Measurements from ENCODE around the gene CAV1. TPM values are rescaled to one million over a fixed set of nuclear protein-coding genes. Genes with fewer than 3 reads are reported as not detected.

The CAV1 gene
- total RNA-seq, 8 experiments from 2014 or later = 1.9 to 113 (median 9.0) TPM

GRCh38 chr7:116557066-116557585 is 32.3 kb downstream of the CAV1 start:
- no peak for ATAC-seq (replicated peaks in 6 of 8)
- in situ Hi-C loops (cut with MboI; ENCODE audit: low pct_unique_long_range_greater_than_20kb in 2 of 9, low sequenced_read_pairs in 9 of 9, unreplicated experiment in 9 of 9) = no loop called here
- WGBS, 10 experiments = 17 to 100% (median 86%) methylated on average over 1 to 3 of the region's 3 CpGs; no CpG with 5 or more reads in 1 of the 10 experiments
- no peak overlapping the region for H3K27ac ChIP-seq
- H3K4me1 ChIP-seq (replicated peaks in 1 of 2) = peaks cover 20 to 30% of the 10 kb centered on the region in 2 donors
- H3K4me3 ChIP-seq = no peak overlapping the region

GRCh38 chr7:116557901-116558300 is 33.1 kb downstream of the CAV1 start:
- in situ Hi-C loops (cut with MboI; ENCODE audit: low pct_unique_long_range_greater_than_20kb in 2 of 9, low sequenced_read_pairs in 9 of 9, unreplicated experiment in 9 of 9) = no loop called here
- H3K4me3 ChIP-seq = no peak overlapping the region
- 60 to 100% (median 83%) methylated on average over 1 to 3 of the region's 4 CpGs; no CpG with 5 or more reads in 3 of the 10 experiments for WGBS, 10 experiments

GRCh38 chr7:116560021-116560970 is 35.5 kb downstream of the CAV1 start:
- in situ Hi-C loops (cut with MboI; ENCODE audit: low pct_unique_long_range_greater_than_20kb in 2 of 9, low sequenced_read_pairs in 9 of 9, unreplicated experiment in 9 of 9) = no loop called here
- ATAC-seq (replicated peaks in 6 of 8) = peak in 5 of 8 experiments; percentile 96 to 99 (median 97)
- Histone ChIP-seq H3K27ac (peak overlapping the region in 1 of 2 donors; percentile 65), H3K4me1 (replicated peaks in 1 of 2) (peaks cover 13 to 15% of the 10 kb centered on the region in 2 donors), H3K4me3 (no peak overlapping the region)
- 0 to 100% (median 46%) methylated on average over 1 to 6 of the region's 7 CpGs for WGBS, 10 experiments

More at GRCh38 chr7:116557901-116558300, 33.1 kb downstream of the CAV1 start:
- Histone ChIP-seq H3K27ac (no peak overlapping the region), H3K4me1 (replicated peaks in 1 of 2) (peaks cover 20 to 30% of the 10 kb centered on the region in 2 donors)
- ATAC-seq (replicated peaks in 6 of 8) = no peak

- H3K27ac ChIP-seq = no peak overlapping the region
- peaks cover 13 to 15% of the 10 kb centered on the region in 2 donors for H3K4me1 ChIP-seq (replicated peaks in 1 of 2)
- H3K4me3 ChIP-seq = no peak overlapping the region
- WGBS, 10 experiments = 0 to 94% (median 86%) methylated on average over 1 to 2 of the region's 2 CpGs; no CpG with 5 or more reads in 1 of the 10 experiments
- in situ Hi-C loops (cut with MboI; ENCODE audit: low pct_unique_long_range_greater_than_20kb in 2 of 9, low sequenced_read_pairs in 9 of 9, unreplicated experiment in 9 of 9) = no loop called here
- ATAC-seq (replicated peaks in 6 of 8) = no peak
These were observed 37.1 kb downstream of the CAV1 start for GRCh38 chr7:116561697-116562483.

- ATAC-seq (replicated peaks in 6 of 8) = no peak
- WGBS, 10 experiments = 92 to 100% (median 100%) methylated on average over 1 of the region's 1 CpG; no CpG with 5 or more reads in 1 of the 10 experiments
- in situ Hi-C loops (cut with MboI; ENCODE audit: low pct_unique_long_range_greater_than_20kb in 2 of 9, low sequenced_read_pairs in 9 of 9, unreplicated experiment in 9 of 9) = no loop called here
- Histone ChIP-seq H3K27ac (no peak overlapping the region), H3K4me3 (no peak overlapping the region), H3K4me1 (replicated peaks in 1 of 2) (peaks cover 13 to 15% of the 10 kb centered on the region in 2 donors)
These were observed 37.8 kb downstream of the CAV1 start for GRCh38 chr7:116562529-116563121.

GRCh38 chr7:116565981-116566380 is 41.1 kb downstream of the CAV1 start:
- no peak overlapping the region for H3K4me3 ChIP-seq
- 47 to 100% (median 96%) methylated on average over 1 of the region's 1 CpG for WGBS, 10 experiments
- ATAC-seq (replicated peaks in 6 of 8) = no peak
- peaks cover 0 to under 1% of the 10 kb centered on the region in 2 donors for H3K4me1 ChIP-seq (replicated peaks in 1 of 2)
- in situ Hi-C loops (cut with MboI; ENCODE audit: low pct_unique_long_range_greater_than_20kb in 2 of 9, low sequenced_read_pairs in 9 of 9, unreplicated experiment in 9 of 9) = no loop called here
- H3K27ac ChIP-seq = no peak overlapping the region

GRCh38 chr7:116566666-116567065 is 41.8 kb downstream of the CAV1 start:
- ATAC-seq (replicated peaks in 6 of 8) = no peak
- Histone ChIP-seq H3K4me1 (replicated peaks in 1 of 2) (no peaks in the 10 kb centered on the region), H3K4me3 (no peak overlapping the region), H3K27ac (no peak overlapping the region)
- in situ Hi-C loops (cut with MboI; ENCODE audit: low pct_unique_long_range_greater_than_20kb in 2 of 9, low sequenced_read_pairs in 9 of 9, unreplicated experiment in 9 of 9) = no loop called here

GRCh38 chr7:116569737-116570136 is 44.9 kb downstream of the CAV1 start:
- Histone ChIP-seq H3K4me3 (no peak overlapping the region), H3K27ac (no peak overlapping the region), H3K4me1 (replicated peaks in 1 of 2) (no peaks in the 10 kb centered on the region)
- in situ Hi-C loops (cut with MboI; ENCODE audit: low pct_unique_long_range_greater_than_20kb in 2 of 9, low sequenced_read_pairs in 9 of 9, unreplicated experiment in 9 of 9) = no loop called here
- WGBS, 10 experiments = 6 to 100% (median 92%) methylated on average over 1 to 3 of the region's 3 CpGs; no CpG with 5 or more reads in 2 of the 10 experiments
- peak in 2 of 8 experiments; percentile 81 to 86 for ATAC-seq (replicated peaks in 6 of 8)

- Histone ChIP-seq H3K4me1 (replicated peaks in 1 of 2) (no peaks in the 10 kb centered on the region), H3K27ac (no peak overlapping the region), H3K4me3 (no peak overlapping the region)
- in situ Hi-C loops (cut with MboI; ENCODE audit: low pct_unique_long_range_greater_than_20kb in 2 of 9, low sequenced_read_pairs in 9 of 9, unreplicated experiment in 9 of 9) = no loop called here
- no peak for ATAC-seq (replicated peaks in 6 of 8)
These were observed 45.5 kb downstream of the CAV1 start for GRCh38 chr7:116570306-116570705.

- 0 to 100% (median 82%) methylated on average over 1 of the region's 1 CpG; no CpG with 5 or more reads in 1 of the 10 experiments for WGBS, 10 experiments
- Histone ChIP-seq H3K4me1 (replicated peaks in 1 of 2) (no peaks in the 10 kb centered on the region), H3K4me3 (no peak overlapping the region), H3K27ac (no peak overlapping the region)
- ATAC-seq (replicated peaks in 6 of 8) = peak in 2 of 8 experiments; percentile 68 to 73
- in situ Hi-C loops (cut with MboI; ENCODE audit: low pct_unique_long_range_greater_than_20kb in 2 of 9, low sequenced_read_pairs in 9 of 9, unreplicated experiment in 9 of 9) = no loop called here
These were observed 46.2 kb downstream of the CAV1 start for GRCh38 chr7:116571037-116571436.

- no peak overlapping the region for H3K27ac ChIP-seq
- no peak overlapping the region for H3K4me3 ChIP-seq
- no peaks in the 10 kb centered on the region for H3K4me1 ChIP-seq (replicated peaks in 1 of 2)
- WGBS, 10 experiments = 20 to 100% (median 64%) methylated on average over 1 to 2 of the region's 2 CpGs; no CpG with 5 or more reads in 2 of the 10 experiments
- ATAC-seq (replicated peaks in 6 of 8) = no peak
- in situ Hi-C loops (cut with MboI; ENCODE audit: low pct_unique_long_range_greater_than_20kb in 2 of 9, low sequenced_read_pairs in 9 of 9, unreplicated experiment in 9 of 9) = no loop called here
These were observed 46.7 kb downstream of the CAV1 start for GRCh38 chr7:116571552-116571951.

GRCh38 chr7:116572036-116572435 is 47.2 kb downstream of the CAV1 start:
- H3K4me1 ChIP-seq (replicated peaks in 1 of 2) = no peaks in the 10 kb centered on the region
- in situ Hi-C loops (cut with MboI; ENCODE audit: low pct_unique_long_range_greater_than_20kb in 2 of 9, low sequenced_read_pairs in 9 of 9, unreplicated experiment in 9 of 9) = no loop called here
- no peak for ATAC-seq (replicated peaks in 6 of 8)
- 33 to 96% (median 67%) methylated on average over 1 to 3 of the region's 3 CpGs; no CpG with 5 or more reads in 1 of the 10 experiments for WGBS, 10 experiments
- H3K4me3 ChIP-seq = no peak overlapping the region
- no peak overlapping the region for H3K27ac ChIP-seq

- ATAC-seq (replicated peaks in 6 of 8) = no peak
- in situ Hi-C loops (cut with MboI; ENCODE audit: low pct_unique_long_range_greater_than_20kb in 2 of 9, low sequenced_read_pairs in 9 of 9, unreplicated experiment in 9 of 9) = no loop called here
- H3K4me1 ChIP-seq (replicated peaks in 1 of 2) = no peaks in the 10 kb centered on the region
- no peak overlapping the region for H3K4me3 ChIP-seq
- H3K27ac ChIP-seq = no peak overlapping the region
These were observed 48.7 kb downstream of the CAV1 start for GRCh38 chr7:116573541-116573940.
